GM23338 (cell line): Measurements from ENCODE around the gene PDCD10. TPM values are rescaled to one million over a fixed set of nuclear protein-coding genes. Genes with fewer than 3 reads are reported as not detected.

Source experiments
- ATAC-seq: fragments of 200-7000 bp; cut with Tn5 transposase; 3 replicates; pipeline ENCODE4 v1.9.1; 2020
- DNase-seq: peaks from one replicate; pipeline ENCODE4 v3.0.0-alpha.2; 2015; ENCODE audit warnings: low spot score
- H2AFZ ChIP-seq: fragments of 200-600 bp; sonication (generic); 2 replicates; pipeline ENCODE4 v1.8.0; 2016; ENCODE audit warnings: antibody characterized with exemption, mild to moderate bottlenecking, moderate library complexity
- H3F3A ChIP-seq: fragments of 200-600 bp; sonication (generic); replicated peaks from 2 replicates; pipeline ENCODE4 v1.8.0; 2017; ENCODE audit warnings: antibody characterized with exemption, mixed run types, low read depth
- H3K27ac ChIP-seq: fragments of 200-600 bp; sonication (generic); 2 replicates; pipeline ENCODE4 v1.6.1; 2016; ENCODE audit warnings: low read depth
- H3K27me3 ChIP-seq: fragments of 200-600 bp; sonication (generic); 2 replicates; pipeline ENCODE4 v1.8.0; 2016; ENCODE audit warnings: mild to moderate bottlenecking, mixed run types, moderate library complexity; ENCODE audit not compliant: insufficient read depth
- H3K36me3 ChIP-seq: fragments of 200-600 bp; sonication (generic); 2 replicates; pipeline ENCODE4 v1.8.0; 2016; ENCODE audit warnings: mild to moderate bottlenecking; ENCODE audit not compliant: insufficient read depth
- H3K4me1 ChIP-seq: fragments of 200-600 bp; sonication (generic); 2 replicates; pipeline ENCODE4 v1.8.0; 2016; ENCODE audit warnings: mild to moderate bottlenecking, moderate library complexity; ENCODE audit not compliant: insufficient read depth
- H3K4me2 ChIP-seq: fragments of 200-600 bp; sonication (generic); 2 replicates; pipeline ENCODE4 v1.7.1; 2017; ENCODE audit warnings: mixed run types
- H3K4me3 ChIP-seq: fragments of 200-600 bp; sonication (generic); 2 replicates; pipeline ENCODE4 v1.6.1; 2016; ENCODE audit warnings: mixed run types
- H3K79me2 ChIP-seq: fragments of 200-600 bp; sonication (generic); replicated peaks from 2 replicates; pipeline ENCODE4 v1.8.0; 2017; ENCODE audit warnings: mild to moderate bottlenecking; ENCODE audit not compliant: insufficient read depth
- H3K9me2 ChIP-seq: fragments of 200-600 bp; sonication (generic); 2 replicates; pipeline ENCODE4 v1.8.0; 2017; ENCODE audit not compliant: insufficient read depth
- H4K20me1 ChIP-seq: fragments of 200-600 bp; sonication (generic); replicated peaks from 2 replicates; pipeline ENCODE4 v1.8.0; 2017; ENCODE audit warnings: mild to moderate bottlenecking; ENCODE audit not compliant: insufficient read depth
- H3K27ac Mint-ChIP-seq: 2 replicates; pipeline ENCODE4 v1.8.0; 2020; ENCODE audit warnings: inconsistent platforms, mild to moderate bottlenecking, moderate library complexity, mixed read lengths
- H3K27me3 Mint-ChIP-seq: 3 replicates; pipeline ENCODE4 v1.8.0; 2022; ENCODE audit warnings: low read depth, mild to moderate bottlenecking, moderate library complexity, mixed read lengths, inconsistent platforms; ENCODE audit not compliant: insufficient read depth, poor library complexity
- H3K36me3 Mint-ChIP-seq: 3 replicates; pipeline ENCODE4 v1.8.0; 2021; ENCODE audit warnings: low read depth, mild to moderate bottlenecking, inconsistent platforms, moderate library complexity, mixed read lengths
- H3K4me1 Mint-ChIP-seq: 3 replicates; pipeline ENCODE4 v1.8.0; 2020; ENCODE audit warnings: mild to moderate bottlenecking, inconsistent platforms, mixed read lengths
- H3K4me3 Mint-ChIP-seq: 3 replicates; pipeline ENCODE4 v1.8.0; 2021; ENCODE audit warnings: moderate library complexity, mild to moderate bottlenecking, inconsistent platforms, mixed read lengths
- H3K9me3 Mint-ChIP-seq: 3 replicates; pipeline ENCODE4 v1.8.0; 2020; ENCODE audit warnings: moderate library complexity, mild to moderate bottlenecking, inconsistent platforms, mixed read lengths
- CREB1 ChIP-seq: fragments of 250-450 bp; sonication (Bioruptor Pico); IDR thresholded peaks from 2 replicates; pipeline ENCODE4 v1.5.0; 2020; ENCODE audit warnings: low read depth, mild to moderate bottlenecking, moderate library complexity
- CTCF ChIP-seq, 2 experiments: fragments of 200-600 bp in 1 of 2; sonication (generic) in 1 of 2; conservative IDR thresholded peaks; 2 replicates each; pipeline versions ENCODE4 v1.5.1 to v1.6.1; 2016 to 2017; ENCODE audit warnings: antibody characterized with exemption in 2 of 2, low read depth in 2 of 2, mild to moderate bottlenecking in 2 of 2, moderate library complexity in 1 of 2
- ETS1 ChIP-seq: IDR thresholded peaks from 2 replicates; pipeline ENCODE4 v1.6.1; 2016; ENCODE audit warnings: antibody characterized with exemption
- EZH2 ChIP-seq: fragments of 200-600 bp; sonication (generic); IDR thresholded peaks from one replicate; pipeline ENCODE4 v1.8.0; 2017; ENCODE audit warnings: antibody characterized with exemption, mild to moderate bottlenecking, low read depth; ENCODE audit not compliant: unreplicated experiment
- EZH2phosphoT487 ChIP-seq: fragments of 200-600 bp; sonication (generic); IDR thresholded peaks from one replicate; pipeline ENCODE4 v1.8.1; 2018; ENCODE audit warnings: antibody characterized with exemption; ENCODE audit not compliant: unreplicated experiment
- JUNB ChIP-seq: IDR thresholded peaks from one replicate; pipeline ENCODE4 v1.6.1; 2016; ENCODE audit warnings: antibody characterized with exemption; ENCODE audit not compliant: unreplicated experiment
- NANOG ChIP-seq: IDR thresholded peaks from 2 replicates; pipeline ENCODE4 v1.6.1; 2016; ENCODE audit warnings: antibody characterized with exemption, borderline replicate concordance
- POLR2AphosphoS5 ChIP-seq: IDR thresholded peaks from 2 replicates; pipeline ENCODE4 v1.6.1; 2016; ENCODE audit warnings: antibody characterized with exemption, low read depth
- REST ChIP-seq: IDR thresholded peaks from one replicate; pipeline ENCODE4 v1.6.1; 2018; ENCODE audit warnings: antibody characterized with exemption; ENCODE audit not compliant: unreplicated experiment
- STAT1 ChIP-seq: IDR thresholded peaks from one replicate; pipeline ENCODE4 v1.6.1; 2016; ENCODE audit warnings: antibody characterized with exemption; ENCODE audit not compliant: unreplicated experiment
- ZNF114 ChIP-seq: fragments of 250-450 bp; sonication (Bioruptor Pico); IDR thresholded peaks from 2 replicates; pipeline ENCODE4 v1.5.0; 2020; ENCODE audit warnings: mild to moderate bottlenecking, moderate library complexity
- ZNF331 ChIP-seq: fragments of 250-450 bp; sonication (Bioruptor Pico); IDR thresholded peaks from 2 replicates; pipeline ENCODE4 v1.5.0; 2020; ENCODE audit warnings: low read depth, mild to moderate bottlenecking, moderate library complexity
- ZNF462 ChIP-seq: fragments of 250-450 bp; sonication (Bioruptor Pico); IDR thresholded peaks from 2 replicates; pipeline ENCODE4 v1.5.0; 2020; ENCODE audit warnings: mild to moderate bottlenecking, moderate library complexity
- polyA plus RNA-seq: library from polyadenylated mRNA; unstranded; fragments of >200 nt; fragmentation: Nextera tagmentation; extraction: Ambion mirVana; gene quantifications from 2 replicates; pipeline ENCODE4 v1.2.1, GENCODE V29; 2016
- total RNA-seq: library from RNA; depleted of rRNA; stranded (reverse); fragments of >200 nt; shearing (Covaris generic); gene quantifications from 2 replicates; pipeline ENCODE4 v1.2.3, GENCODE V29; 2014

Gene PDCD10
- total and polyA plus RNA-seq, 2 experiments from 2014 or later = 95.2 to 125 TPM

GRCh38 chr3:167776066-167776685 lies 41.5 kb upstream of the PDCD10 start:
- H3K27me3 Mint-ChIP-seq = no peaks in the 10 kb centered on the region
- no peak overlapping the region for H3K27ac Mint-ChIP-seq
- Histone ChIP-seq H3K27me3 (no peaks in the 10 kb centered on the region), H3K79me2 (no peaks in the 10 kb centered on the region), H4K20me1 (no peaks in the 10 kb centered on the region), H3F3A (no peaks in the 10 kb centered on the region), H3K9me2 (no peaks in the 10 kb centered on the region), H3K4me1 (peaks cover 16% of the 10 kb centered on the region), H3K36me3 (no peaks in the 10 kb centered on the region), H3K27ac (no peak overlapping the region), H3K4me3 (no peak overlapping the region), H2AFZ (no peak overlapping the region), H3K4me2 (no peak overlapping the region)
- ATAC-seq = no peak
- no peak overlapping the region for H3K4me3 Mint-ChIP-seq
- peaks cover 5% of the 10 kb centered on the region; the same call in 1 of the 3 replicates for H3K9me3 Mint-ChIP-seq
- DNase-seq = no peak
- peaks cover 3% of the 10 kb centered on the region; the same call in 1 of the 3 replicates for H3K36me3 Mint-ChIP-seq
- TF ChIP-seq POLR2AphosphoS5 (no peak), CTCF (conservative IDR thresholded peaks at IDR 0.05; ENCODE audit: low read depth in 2 of 2) (no peak), NANOG (no peak), CREB1 (CRISPR knock-in tag) (no peak), ZNF331 (CRISPR knock-in tag) (no peak), ZNF462 (CRISPR knock-in tag) (no peak), ETS1 (no peak), ZNF114 (CRISPR knock-in tag) (no peak), EZH2phosphoT487 (no peak), REST (no peak), EZH2 (no peak), JUNB (no peak), STAT1 (no peak)
- H3K4me1 Mint-ChIP-seq = peaks cover 13% of the 10 kb centered on the region
